NCI-H748 treated with DMSO at 0.1 percent for 48 hours (cell line): ENCODE measurements around the gene MANBA.
"Not testable (repeated sequence)": the region's sequence is repeated elsewhere in the genome, so short reads cannot be mapped to it uniquely, and the experiment has no call there.

ENCODE experiments used
- DNase-seq: peaks from one replicate; lab custom pipeline; 2025; lab: John Stamatoyannopoulos, UW

Gene MANBA

DNA sequence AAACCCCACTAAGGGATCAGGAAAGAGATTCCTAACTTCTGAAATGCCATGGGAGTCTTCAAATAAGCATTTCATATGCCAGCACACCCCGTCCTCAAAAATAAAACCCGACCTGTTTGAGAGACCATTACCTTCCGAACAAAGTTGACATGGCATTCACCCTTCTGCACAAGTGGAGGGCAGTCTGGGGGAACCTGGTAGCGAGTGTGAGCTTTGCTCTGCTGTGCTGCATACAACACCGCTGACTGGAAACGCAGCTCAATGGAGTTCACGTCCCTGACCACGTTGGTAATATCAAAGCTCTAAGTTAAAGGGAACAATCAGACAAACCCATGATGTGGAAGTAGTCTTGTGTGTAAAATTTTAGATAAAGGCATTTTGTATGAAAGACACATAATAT, 38.0 kb downstream of the MANBA start:
- no peak for DNase-seq

DNA sequence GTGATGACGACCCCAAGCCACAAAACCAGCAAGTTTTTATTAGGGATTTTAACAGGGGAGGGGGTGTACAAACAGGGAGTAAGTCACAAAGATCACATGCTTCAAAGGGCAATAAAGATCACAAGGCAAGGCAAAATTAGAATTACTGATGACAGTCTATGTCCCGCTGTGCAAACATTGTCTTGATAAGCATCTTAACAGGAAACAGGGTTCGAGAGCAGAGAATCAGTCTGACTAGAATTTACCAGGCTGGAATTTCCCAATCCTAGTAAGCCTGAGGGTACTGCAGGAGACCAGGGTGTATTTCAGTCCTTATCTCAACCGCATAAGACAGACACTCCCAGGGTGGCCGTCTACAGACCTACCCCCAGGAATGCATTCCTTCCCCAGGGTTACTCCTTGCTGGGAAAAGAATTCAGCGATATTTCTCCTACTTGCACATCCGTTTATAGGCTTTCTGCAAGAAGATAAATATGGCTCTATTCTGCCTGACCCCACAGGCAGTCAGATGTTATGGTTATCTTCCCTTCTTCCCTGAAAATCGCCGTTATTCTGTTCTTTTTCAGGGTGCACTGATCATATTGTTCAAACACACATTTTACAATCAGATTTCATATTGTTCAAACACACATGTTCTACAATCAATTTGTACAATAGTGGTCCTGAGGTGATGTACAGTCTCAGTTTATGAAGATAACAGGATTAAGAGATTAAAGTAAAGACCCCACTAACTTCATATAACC, 41.8 kb downstream of the MANBA start:
- not testable (repeated sequence) for DNase-seq

- DNase-seq: no peak
These were observed 43.2 kb downstream of the MANBA start for GRCh38 chr4:102717448-102718092.

GRCh38 chr4:102715057-102715456, 45.7 kb downstream of the MANBA start:
- DNase-seq: no peak

- DNase-seq: not testable (repeated sequence)
These were observed 47.0 kb downstream of the MANBA start for GRCh38 chr4:102713774-102714173.

- DNase-seq: no peak
These were observed 47.7 kb downstream of the MANBA start for GRCh38 chr4:102713096-102713495.

DNA sequence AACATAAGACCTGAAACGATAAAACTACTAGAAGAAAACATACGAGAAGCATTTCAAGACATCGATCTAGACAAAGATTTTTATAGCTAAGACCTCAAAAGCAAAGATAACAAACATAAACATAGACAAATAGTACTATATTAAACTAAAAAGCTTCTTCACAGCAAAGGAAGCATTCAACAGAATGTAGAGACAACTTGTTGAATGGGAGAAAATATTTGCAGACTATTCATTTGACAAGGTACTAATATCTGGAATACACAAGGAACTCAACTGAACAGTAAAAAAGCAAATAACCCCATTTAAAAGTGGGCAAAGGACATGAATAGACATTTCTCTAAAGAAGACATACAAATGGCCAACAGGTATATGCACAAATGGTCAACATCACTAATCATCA, 49.8 kb downstream of the MANBA start:
- DNase-seq: no peak

DNA sequence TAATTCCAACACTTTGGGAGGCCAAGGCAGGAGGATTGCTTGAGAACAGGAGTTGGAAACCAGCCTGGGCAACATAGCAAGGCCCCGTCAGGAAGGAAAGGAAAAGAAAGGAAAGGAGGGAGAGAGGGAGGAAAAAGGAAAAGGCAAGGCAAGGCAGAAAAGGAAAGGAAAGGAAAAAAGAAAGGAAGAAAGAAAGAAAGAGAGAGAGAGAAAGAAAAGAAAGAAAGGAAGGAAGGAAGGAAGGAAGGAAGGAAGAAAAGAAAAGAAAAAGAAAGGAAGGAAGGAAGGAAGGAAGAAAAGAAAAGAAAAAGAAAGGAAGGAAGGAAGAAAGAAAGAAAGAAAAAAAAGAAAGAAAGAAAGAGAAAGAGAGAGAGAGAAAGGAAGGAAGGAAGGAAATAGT, 51.7 kb downstream of the MANBA start:
- not testable (repeated sequence) for DNase-seq

GRCh38 chr4:102707150-102707549, 53.6 kb downstream of the MANBA start:
- no peak for DNase-seq

GRCh38 chr4:102705391-102705935, 55.3 kb downstream of the MANBA start:
- DNase-seq: no peak

- no peak for DNase-seq
These were observed 64.0 kb downstream of the MANBA start for GRCh38 chr4:102696758-102697157.

GRCh38 chr4:102694791-102695190, 66.0 kb downstream of the MANBA start:
- DNase-seq: no peak

- no peak for DNase-seq
These were observed 66.9 kb downstream of the MANBA start for GRCh38 chr4:102693861-102694260.

DNA sequence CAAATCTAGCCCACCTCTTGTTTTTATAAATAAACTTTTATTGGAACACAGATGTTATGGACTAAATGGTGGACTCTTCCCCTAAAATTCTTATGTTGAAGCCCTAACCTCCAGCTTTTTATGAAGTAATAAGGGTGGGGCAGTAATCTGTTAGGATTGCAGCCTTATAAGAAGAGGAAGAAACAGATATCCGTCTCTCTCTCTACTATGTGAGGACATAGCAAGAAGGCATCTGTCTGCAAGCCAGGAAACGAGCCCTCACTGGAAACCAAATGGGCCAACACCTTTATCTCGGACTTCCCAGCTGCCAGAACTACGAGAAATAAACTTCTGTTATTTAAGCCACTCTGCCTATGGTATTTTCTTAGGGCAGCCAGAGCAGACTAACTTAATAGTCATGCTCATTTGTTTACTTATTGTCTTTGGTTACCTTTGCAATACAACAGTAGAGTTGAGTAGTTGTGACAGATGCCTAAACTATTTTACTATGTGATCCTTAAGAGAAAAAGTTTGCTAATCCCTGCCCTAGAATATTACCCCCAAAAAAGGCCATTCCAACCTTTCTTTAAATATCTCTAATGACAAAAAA, 67.4 kb downstream of the MANBA start:
- no peak for DNase-seq

DNA sequence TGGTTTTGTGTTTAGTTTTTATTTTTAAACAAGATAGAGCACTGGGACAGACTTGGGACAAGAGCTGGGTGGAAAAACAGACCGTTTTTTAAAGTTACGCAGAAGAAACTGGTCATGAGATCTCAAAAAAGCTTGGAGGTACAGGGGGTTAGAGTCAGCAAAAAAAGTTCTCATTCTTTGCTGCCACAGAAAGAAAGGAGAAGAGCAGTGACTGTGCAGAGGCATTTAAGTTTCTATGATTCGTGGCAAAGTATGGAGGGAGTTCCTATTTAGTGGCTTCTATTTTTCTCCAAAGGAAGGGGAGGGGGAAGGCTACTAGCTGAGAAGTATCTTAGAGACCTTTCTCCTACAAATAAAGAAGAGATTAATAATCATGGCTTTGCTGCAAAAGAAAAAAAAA, 68.3 kb downstream of the MANBA start:
- DNase-seq: no peak

DNA sequence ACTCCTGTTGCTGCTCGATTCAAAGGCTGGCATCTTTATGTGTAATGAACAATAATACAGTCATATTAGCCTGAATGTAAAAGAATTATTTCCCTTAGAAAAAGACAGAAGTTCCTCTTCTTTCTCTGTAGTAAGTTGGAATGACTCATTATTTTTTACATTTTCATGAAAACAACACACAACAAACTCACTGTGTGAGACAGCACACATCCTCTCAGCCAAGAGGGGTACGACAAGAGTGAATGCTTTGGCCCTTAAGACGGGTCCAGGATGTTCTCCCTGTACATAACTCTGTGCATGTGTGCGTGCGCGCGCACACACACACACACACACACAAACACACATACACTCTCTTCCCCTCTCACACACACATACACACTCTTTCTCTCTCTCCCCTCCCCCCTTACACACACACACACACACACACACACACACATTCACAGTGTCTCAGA, 72.8 kb downstream of the MANBA start:
- no peak for DNase-seq

GRCh38 chr4:102687373-102687981, 73.3 kb downstream of the MANBA start:
- DNase-seq: no peak

DNA sequence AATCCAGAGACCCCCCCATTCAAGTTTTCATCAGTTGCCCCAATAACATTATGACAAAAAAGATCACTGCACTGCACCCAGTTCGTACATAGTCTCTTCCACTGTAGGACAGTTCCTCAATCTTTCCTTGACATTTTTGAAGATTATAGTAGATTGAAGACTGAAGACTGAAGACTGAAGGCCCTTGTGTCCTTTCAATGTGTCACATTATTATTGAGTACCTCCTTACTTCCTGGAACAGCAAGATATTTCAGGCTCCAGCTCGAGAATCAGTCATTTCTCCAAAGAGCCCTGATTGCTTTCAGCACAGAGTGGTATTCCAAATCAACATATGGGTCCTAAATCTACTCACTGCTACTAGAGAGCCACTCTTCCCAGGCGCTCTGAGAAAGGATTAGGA, 75.0 kb downstream of the MANBA start:
- DNase-seq: no peak

DNA sequence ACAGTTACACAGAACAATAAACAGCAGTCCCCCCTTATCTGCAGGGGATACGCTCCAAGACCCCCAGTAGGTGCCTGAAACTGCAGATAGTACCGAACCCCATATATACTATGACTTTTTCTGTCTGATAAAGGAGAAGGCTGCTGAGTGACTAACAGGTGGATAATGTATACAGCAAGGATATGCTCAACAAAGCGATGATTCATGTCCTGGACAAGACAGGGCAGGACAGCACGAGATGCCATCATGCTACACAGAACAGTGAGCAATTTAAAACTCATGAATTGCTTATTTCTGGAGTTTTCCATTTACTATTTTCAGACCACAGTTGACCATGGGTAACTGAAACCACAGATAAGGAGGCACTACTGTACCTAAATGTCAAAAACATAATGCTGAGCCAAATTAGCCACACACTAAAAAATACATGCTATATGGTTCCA, 76.1 kb downstream of the MANBA start:
- no peak for DNase-seq

DNA sequence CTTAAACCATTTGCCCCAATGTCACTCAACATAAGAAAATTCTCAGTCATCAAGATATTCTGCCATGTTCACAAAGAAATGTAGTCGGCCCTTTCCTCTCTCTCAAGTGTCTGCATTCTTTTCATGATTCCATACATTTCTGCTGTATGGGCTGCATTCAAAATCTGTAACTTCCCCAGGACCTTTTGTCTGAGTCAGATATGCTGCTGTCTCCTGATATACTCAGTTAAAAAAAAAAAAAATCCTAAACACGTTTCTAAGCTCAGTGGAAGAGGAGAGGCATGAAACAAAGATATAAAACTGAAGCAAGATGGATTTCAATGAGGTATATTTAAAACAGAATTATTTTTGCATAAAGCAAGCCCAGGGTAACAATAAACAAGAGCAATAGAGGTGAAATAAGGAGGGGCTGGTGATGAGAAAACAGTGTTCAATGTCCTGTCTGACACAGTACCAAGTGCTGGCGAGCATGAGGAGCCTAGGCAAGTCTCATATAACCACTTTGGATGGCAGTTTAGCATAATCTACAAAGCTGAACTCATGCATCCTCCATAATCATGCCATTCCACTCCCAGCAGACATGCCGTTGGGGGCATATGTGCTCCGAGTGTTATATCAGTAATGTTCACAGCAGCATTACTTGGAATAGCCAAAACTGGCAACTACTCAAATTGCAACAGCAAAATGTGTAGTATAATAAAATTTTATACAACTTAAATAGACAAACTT, 76.7 kb downstream of the MANBA start:
- DNase-seq: no peak

DNA sequence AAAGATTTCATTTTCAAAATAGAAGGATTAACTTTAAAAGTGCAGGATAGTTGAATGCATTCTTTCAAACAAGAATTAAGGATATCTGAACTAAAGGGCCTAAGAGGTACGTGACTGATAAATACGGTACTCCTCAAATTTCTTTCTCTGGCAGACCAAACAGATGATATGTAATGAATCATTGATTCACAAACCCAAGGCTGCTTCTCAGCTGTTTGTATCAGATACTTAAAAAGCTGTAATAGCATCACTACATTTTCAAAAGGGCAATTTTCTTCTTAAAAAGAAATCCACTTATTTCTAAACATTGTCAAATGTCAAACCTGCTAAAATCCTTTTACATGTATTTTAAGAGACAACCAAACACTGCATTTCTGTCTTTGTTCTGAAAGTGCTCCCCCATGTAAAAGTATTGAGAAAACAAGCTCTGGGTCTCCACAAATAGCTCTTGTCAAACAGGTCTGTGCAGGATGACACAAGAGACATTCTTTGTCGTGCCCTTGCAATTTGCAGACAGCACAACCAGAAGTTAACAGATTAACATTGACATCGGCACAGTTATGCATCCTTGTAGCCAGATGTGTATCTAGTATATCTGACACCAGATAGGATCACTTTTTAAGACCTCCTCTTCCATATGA, 82.0 kb downstream of the MANBA start:
- no peak for DNase-seq
